Neural cell (in vitro differentiated cells): ENCODE measurements around the gene DGKQ. TPM values are rescaled to one million over a fixed set of nuclear protein-coding genes. Genes with fewer than 3 reads are reported as not detected.

Source experiments
- H2AFZ ChIP-seq: fragments of 200-600, 300-800 bp; sonication (generic), shearing (Covaris generic); 2 replicates; pipeline ENCODE4 v1.6.0; 2014; ENCODE audit warnings: low read depth, mild to moderate bottlenecking, antibody characterized with exemption, low read length, moderate library complexity
- H3F3A ChIP-seq: fragments of 200-600 bp; shearing (Covaris generic); 2 replicates; pipeline ENCODE4 v1.6.1; 2016; ENCODE audit warnings: mild to moderate bottlenecking, moderate library complexity, mixed read lengths, antibody characterized with exemption, low read length; ENCODE audit not compliant: insufficient read depth, poor library complexity, severe bottlenecking
- H3K27ac ChIP-seq: fragments of 200-600, 300-800 bp; sonication (generic), shearing (Covaris generic); 2 replicates; pipeline ENCODE4 v1.5.1; 2014; ENCODE audit warnings: mild to moderate bottlenecking, low read length, moderate library complexity
- H3K27me3 ChIP-seq: fragments of 300-800, 200-600 bp; sonication (generic), shearing (Covaris generic); 2 replicates; pipeline ENCODE4 v1.6.0; 2014; ENCODE audit warnings: mild to moderate bottlenecking, low read depth, low read length, moderate library complexity; ENCODE audit not compliant: insufficient read depth
- H3K36me3 ChIP-seq: fragments of 300-800, 200-600 bp; sonication (generic), shearing (Covaris generic); 2 replicates; pipeline ENCODE4 v1.5.1; 2014; ENCODE audit warnings: mild to moderate bottlenecking, antibody characterized with exemption, low read length, moderate library complexity; ENCODE audit not compliant: insufficient read depth
- H3K4me2 ChIP-seq: fragments of 300-800, 200-600 bp; sonication (generic), shearing (Covaris generic); 2 replicates; pipeline ENCODE4 v1.6.0; 2014; ENCODE audit warnings: mild to moderate bottlenecking, low read length
- H3K4me3 ChIP-seq: fragments of 300-800, 200-600 bp; sonication (generic), shearing (Covaris generic); 2 replicates; pipeline ENCODE4 v1.5.1; 2014; ENCODE audit warnings: mild to moderate bottlenecking, low read length, moderate library complexity
- H3K79me2 ChIP-seq: fragments of 200-600 bp; shearing (Covaris generic); replicated peaks from 2 replicates; pipeline ENCODE4 v1.6.0; 2014; ENCODE audit warnings: mild to moderate bottlenecking, low read length, moderate library complexity; ENCODE audit not compliant: insufficient read depth
- H3K9ac ChIP-seq: fragments of 300-800, 200-600 bp; sonication (generic), shearing (Covaris generic); 2 replicates; pipeline ENCODE4 v1.6.1; 2016; ENCODE audit warnings: mild to moderate bottlenecking, low read length, mixed read lengths
- H3K9me2 ChIP-seq: fragments of 200-600 bp; shearing (Covaris generic); 2 replicates; pipeline ENCODE4 v1.6.1; 2016; ENCODE audit warnings: mild to moderate bottlenecking, low read length, mixed read lengths; ENCODE audit not compliant: insufficient read depth
- H3K9me3 ChIP-seq: fragments of 200-600, 300-800 bp; sonication (generic), shearing (Covaris generic); 2 replicates; pipeline ENCODE4 v1.6.1; 2016; ENCODE audit warnings: mild to moderate bottlenecking, mixed run types, low read length, moderate library complexity, mixed read lengths
- H4K20me1 ChIP-seq: fragments of 200-600 bp; shearing (Covaris generic); 2 replicates; pipeline ENCODE4 v1.6.1; 2016; ENCODE audit warnings: mild to moderate bottlenecking, mixed run types; ENCODE audit not compliant: insufficient read depth
- EP300 ChIP-seq: fragments of 450-650 bp; conservative IDR thresholded peaks from 2 replicates; pipeline ENCODE4 v1.6.1; 2014; ENCODE audit warnings: antibody characterized with exemption, mild to moderate bottlenecking, moderate library complexity; ENCODE audit not compliant: poor library complexity, severe bottlenecking
- EZH2 ChIP-seq: fragments of 200-600, 300-800 bp; shearing (Covaris generic), sonication (generic); IDR thresholded peaks from 2 replicates; pipeline ENCODE4 v1.6.1; 2014; ENCODE audit warnings: antibody characterized with exemption, low read length, borderline replicate concordance, mild to moderate bottlenecking; ENCODE audit not compliant: insufficient read depth, poor library complexity, severe bottlenecking
- MXI1 ChIP-seq: fragments of 450-650 bp; conservative IDR thresholded peaks from 2 replicates; pipeline ENCODE4 v1.6.1; 2014; ENCODE audit warnings: antibody characterized with exemption, mild to moderate bottlenecking; ENCODE audit not compliant: poor library complexity, severe bottlenecking
- POLR2AphosphoS5 ChIP-seq: IDR thresholded peaks from 2 replicates; pipeline ENCODE4 v1.6.1; 2012
- RAD21 ChIP-seq: fragments of 450-650 bp; conservative IDR thresholded peaks from 2 replicates; pipeline ENCODE4 v1.6.1; 2014; ENCODE audit warnings: antibody characterized with exemption, mild to moderate bottlenecking, moderate library complexity
- REST ChIP-seq: IDR thresholded peaks from 2 replicates; pipeline ENCODE4 v1.6.1; 2012; ENCODE audit warnings: borderline replicate concordance
- SMC3 ChIP-seq: fragments of 450-650 bp; conservative IDR thresholded peaks from 2 replicates; pipeline ENCODE4 v1.6.1; 2014; ENCODE audit warnings: antibody characterized with exemption, mild to moderate bottlenecking, moderate library complexity; ENCODE audit not compliant: poor library complexity
- TAF1 ChIP-seq: IDR thresholded peaks from 2 replicates; pipeline ENCODE4 v1.6.1; 2012; ENCODE audit warnings: low read depth
- polyA plus RNA-seq: library from polyadenylated mRNA; depleted of rRNA; stranded (reverse); fragments of >200 nt; gene quantifications from 2 replicates; pipeline ENCODE4 v1.2.3, GENCODE V29; 2014
- TF ChIP-seq, protein P1 (sequence below): fragments of 450-650 bp; IDR thresholded peaks from 2 replicates; pipeline ENCODE4 v1.5.1; 2014; ENCODE audit warnings: antibody characterized with exemption, mild to moderate bottlenecking, moderate library complexity; ENCODE audit not compliant: poor library complexity, severe bottlenecking

DGKQ gene
- polyA plus RNA-seq, 1 donor from 2014 or later: 32.4 TPM

DNA sequence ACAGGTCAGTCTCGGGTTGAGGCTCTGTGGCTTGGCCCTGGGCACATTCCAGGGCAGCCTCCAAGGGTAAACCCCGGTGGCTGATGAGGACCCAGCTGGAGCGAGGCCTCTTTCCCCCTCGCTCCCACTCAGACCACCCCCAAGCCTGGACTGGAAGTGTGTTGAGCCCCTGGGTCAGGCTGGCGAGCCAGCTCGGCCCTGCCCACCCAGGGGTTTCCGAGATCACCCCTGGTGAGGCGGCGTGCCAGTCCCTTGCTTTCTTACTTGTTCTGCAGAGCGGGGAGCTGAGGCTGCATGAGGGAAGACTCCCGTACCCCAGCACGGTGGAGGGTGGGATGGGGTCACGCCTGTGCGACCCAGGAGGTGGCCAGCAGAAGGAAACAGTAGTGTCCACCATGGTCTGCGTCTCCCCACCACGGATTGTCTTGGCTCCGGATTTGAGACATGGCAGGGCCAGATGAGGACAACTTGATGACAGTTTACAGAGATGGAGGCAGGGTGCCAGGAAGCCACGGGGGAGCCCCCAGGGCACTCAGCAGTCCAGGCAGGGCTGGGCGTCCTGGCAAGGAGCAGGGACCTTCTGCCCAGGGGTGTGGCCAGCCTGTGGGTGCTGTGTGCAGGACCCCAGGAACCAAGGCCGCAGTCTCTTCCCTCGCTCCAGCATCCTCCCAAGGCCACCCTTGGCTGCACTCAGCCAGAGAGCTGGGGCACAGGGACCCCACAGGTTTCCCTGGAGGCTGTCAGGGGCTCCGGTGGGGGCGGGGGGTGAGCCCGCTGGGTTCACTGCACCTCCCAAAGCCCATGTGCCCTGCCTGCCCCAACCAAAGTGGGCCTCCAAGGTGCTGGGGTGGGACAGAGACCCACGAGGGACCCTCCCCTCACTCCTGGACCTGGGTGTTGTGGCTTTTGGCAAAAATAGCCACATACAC lies 31.5 kb upstream of the DGKQ start:
- H3K27ac ChIP-seq: no peak overlapping the region
- H3K36me3 ChIP-seq: no peaks in the 10 kb centered on the region
- H3K9ac ChIP-seq: no peak overlapping the region
- no peaks in the 10 kb centered on the region for H3K9me2 ChIP-seq
- TF ChIP-seq REST: no peak
- TF ChIP-seq MXI1: no peak
- TF ChIP-seq SMC3: no peak
- no peak for TF ChIP-seq RAD21
- TF ChIP-seq, protein P1, sequence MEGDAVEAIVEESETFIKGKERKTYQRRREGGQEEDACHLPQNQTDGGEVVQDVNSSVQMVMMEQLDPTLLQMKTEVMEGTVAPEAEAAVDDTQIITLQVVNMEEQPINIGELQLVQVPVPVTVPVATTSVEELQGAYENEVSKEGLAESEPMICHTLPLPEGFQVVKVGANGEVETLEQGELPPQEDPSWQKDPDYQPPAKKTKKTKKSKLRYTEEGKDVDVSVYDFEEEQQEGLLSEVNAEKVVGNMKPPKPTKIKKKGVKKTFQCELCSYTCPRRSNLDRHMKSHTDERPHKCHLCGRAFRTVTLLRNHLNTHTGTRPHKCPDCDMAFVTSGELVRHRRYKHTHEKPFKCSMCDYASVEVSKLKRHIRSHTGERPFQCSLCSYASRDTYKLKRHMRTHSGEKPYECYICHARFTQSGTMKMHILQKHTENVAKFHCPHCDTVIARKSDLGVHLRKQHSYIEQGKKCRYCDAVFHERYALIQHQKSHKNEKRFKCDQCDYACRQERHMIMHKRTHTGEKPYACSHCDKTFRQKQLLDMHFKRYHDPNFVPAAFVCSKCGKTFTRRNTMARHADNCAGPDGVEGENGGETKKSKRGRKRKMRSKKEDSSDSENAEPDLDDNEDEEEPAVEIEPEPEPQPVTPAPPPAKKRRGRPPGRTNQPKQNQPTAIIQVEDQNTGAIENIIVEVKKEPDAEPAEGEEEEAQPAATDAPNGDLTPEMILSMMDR: no peak
- H3K9me3 ChIP-seq: peaks cover 4% of the 10 kb centered on the region
- H3K4me3 ChIP-seq: no peak overlapping the region
- no peak overlapping the region for H3K4me2 ChIP-seq
- no peaks in the 10 kb centered on the region for H3F3A ChIP-seq
- no peaks in the 10 kb centered on the region for H3K79me2 ChIP-seq
- H2AFZ ChIP-seq: no peak overlapping the region
- H3K27me3 ChIP-seq: peaks cover 64% of the 10 kb centered on the region
- H4K20me1 ChIP-seq: no peaks in the 10 kb centered on the region

- no peak overlapping the region for H3K4me2 ChIP-seq
- H3K4me3 ChIP-seq: no peak overlapping the region
- H3K9me2 ChIP-seq: no peaks in the 10 kb centered on the region
- H3K9me3 ChIP-seq: peaks cover 4% of the 10 kb centered on the region
- no peaks in the 10 kb centered on the region for H4K20me1 ChIP-seq
- no peaks in the 10 kb centered on the region for H3K36me3 ChIP-seq
- no peaks in the 10 kb centered on the region for H3F3A ChIP-seq
- H3K79me2 ChIP-seq: no peaks in the 10 kb centered on the region
- peaks cover 59% of the 10 kb centered on the region for H3K27me3 ChIP-seq
- no peak overlapping the region for H2AFZ ChIP-seq
- no peak overlapping the region for H3K9ac ChIP-seq
- TF ChIP-seq POLR2AphosphoS5: no peak
- TF ChIP-seq EZH2: no peak
- TF ChIP-seq TAF1: no peak
- no peak for TF ChIP-seq RAD21
- TF ChIP-seq, protein P1: no peak
- TF ChIP-seq SMC3: no peak
- no peak for TF ChIP-seq MXI1
- no peak for TF ChIP-seq EP300
- no peak for TF ChIP-seq REST
- H3K27ac ChIP-seq: no peak overlapping the region
Observed at GRCh38 chr4:1004071-1004418, 30.7 kb upstream of the DGKQ start.
